H9 (cell line): ENCODE measurements around the gene AKR7A2. TPM values are rescaled to one million over a fixed set of nuclear protein-coding genes. Genes with fewer than 3 reads are reported as not detected.

Source experiments
- DNase-seq: peaks from one replicate; pipeline ENCODE4 v3.0.0-alpha.2; 2017
- H2AFZ ChIP-seq: one replicate; pipeline ENCODE4 v1.6.1; 2013; ENCODE audit warnings: mild to moderate bottlenecking, low read length, control low read depth, moderate library complexity
- H2AK5ac ChIP-seq: 2 replicates; pipeline ENCODE4 v1.6.1; 2013; ENCODE audit warnings: low read length, control low read depth, mixed read lengths; ENCODE audit not compliant: insufficient read length
- H2BK120ac ChIP-seq: one replicate; pipeline ENCODE4 v1.6.1; 2013; ENCODE audit warnings: low read depth, mild to moderate bottlenecking, low read length, control low read depth, inconsistent platforms; ENCODE audit not compliant: poor library complexity, severe bottlenecking
- H2BK12ac ChIP-seq: 2 replicates; pipeline ENCODE4 v1.6.1; 2013; ENCODE audit warnings: low read length, control low read depth, mixed read lengths, low read depth; ENCODE audit not compliant: insufficient read length
- H2BK15ac ChIP-seq: 2 replicates; pipeline ENCODE4 v1.6.1; 2013; ENCODE audit warnings: low read depth, low read length, control low read depth
- H2BK20ac ChIP-seq: one replicate; pipeline ENCODE4 v1.6.1; 2013; ENCODE audit warnings: low read depth, mild to moderate bottlenecking, low read length, control low read depth, inconsistent platforms; ENCODE audit not compliant: poor library complexity, severe bottlenecking
- H2BK5ac ChIP-seq: 2 replicates; pipeline ENCODE4 v1.6.1; 2013; ENCODE audit warnings: low read length, control low read depth, mixed read lengths; ENCODE audit not compliant: insufficient read length
- H3K14ac ChIP-seq: 2 replicates; pipeline ENCODE4 v1.6.1; 2013; ENCODE audit warnings: low read length, control low read depth; ENCODE audit not compliant: insufficient read depth
- H3K18ac ChIP-seq: 2 replicates; pipeline ENCODE4 v1.6.1; 2013; ENCODE audit warnings: low read depth, mild to moderate bottlenecking, mixed read lengths, low read length, control low read depth; ENCODE audit not compliant: insufficient read length
- H3K23ac ChIP-seq: 2 replicates; pipeline ENCODE4 v1.6.1; 2013; ENCODE audit warnings: low read length, control low read depth, mixed read lengths, low read depth; ENCODE audit not compliant: insufficient read length
- H3K23me2 ChIP-seq: 2 replicates; pipeline ENCODE4 v1.6.1; 2013; ENCODE audit warnings: low read depth, mild to moderate bottlenecking, mixed read lengths, low read length, control low read depth; ENCODE audit not compliant: insufficient read length, poor library complexity, severe bottlenecking
- H3K27ac ChIP-seq: 2 replicates; pipeline ENCODE4 v1.5.1; 2013; ENCODE audit warnings: low read length, control low read depth, mixed read lengths, low read depth; ENCODE audit not compliant: insufficient read length
- H3K27me3 ChIP-seq: 2 replicates; pipeline ENCODE4 v1.6.1; 2013; ENCODE audit warnings: low read length, control low read depth, inconsistent platforms; ENCODE audit not compliant: insufficient read depth
- H3K4ac ChIP-seq: 2 replicates; pipeline ENCODE4 v1.6.1; 2013; ENCODE audit warnings: low read depth, mild to moderate bottlenecking, control low read depth, inconsistent platforms, low read length, moderate library complexity
- H3K4me1 ChIP-seq: 2 replicates; pipeline ENCODE4 v1.6.1; 2013; ENCODE audit warnings: low read length, control low read depth, inconsistent platforms; ENCODE audit not compliant: insufficient read depth
- H3K4me2 ChIP-seq: 2 replicates; pipeline ENCODE4 v1.6.1; 2013; ENCODE audit warnings: low read length, control low read depth, mixed read lengths; ENCODE audit not compliant: insufficient read length, insufficient read depth
- H3K56ac ChIP-seq: 2 replicates; pipeline ENCODE4 v1.6.1; 2013; ENCODE audit warnings: low read depth, mild to moderate bottlenecking, mixed read lengths, low read length, control low read depth; ENCODE audit not compliant: insufficient read length
- H3K79me1 ChIP-seq: 2 replicates; pipeline ENCODE4 v1.6.1; 2013; ENCODE audit warnings: low read depth, mild to moderate bottlenecking, moderate library complexity, low read length, control low read depth, inconsistent platforms; ENCODE audit not compliant: insufficient read depth, poor library complexity, severe bottlenecking
- H3K79me2 ChIP-seq: 2 replicates; pipeline ENCODE4 v1.6.1; 2013; ENCODE audit warnings: low read length, control low read depth, inconsistent platforms; ENCODE audit not compliant: insufficient read depth
- H3K9ac ChIP-seq: 2 replicates; pipeline ENCODE4 v1.6.1; 2013; ENCODE audit warnings: low read length, control low read depth, mixed read lengths; ENCODE audit not compliant: insufficient read length; ENCODE audit errors: extremely low read depth
- H3K9me3 ChIP-seq: one replicate; pipeline ENCODE4 v1.6.1; 2013; ENCODE audit warnings: low read depth, low read length, inconsistent platforms; ENCODE audit not compliant: control insufficient read depth
- H3T11ph ChIP-seq: one replicate; pipeline ENCODE4 v1.6.1; 2013; ENCODE audit warnings: mild to moderate bottlenecking, low read length, control low read depth, inconsistent platforms
- H4K20me1 ChIP-seq: one replicate; pipeline ENCODE4 v1.6.1; 2013; ENCODE audit not compliant: control insufficient read depth, insufficient read length, insufficient read depth
- H4K5ac ChIP-seq: 2 replicates; pipeline ENCODE4 v1.6.1; 2013; ENCODE audit warnings: low read depth, mild to moderate bottlenecking, mixed read lengths, low read length, control low read depth; ENCODE audit not compliant: insufficient read length
- H4K8ac ChIP-seq: replicated peaks from 2 replicates; pipeline ENCODE4 v1.6.1; 2013; ENCODE audit warnings: low read length, control low read depth, mixed read lengths, low read depth; ENCODE audit not compliant: insufficient read length
- H4K91ac ChIP-seq: 2 replicates; pipeline ENCODE4 v1.6.1; 2013; ENCODE audit warnings: low read depth, mild to moderate bottlenecking, moderate library complexity, mixed read lengths, low read length, control low read depth; ENCODE audit not compliant: insufficient read length
- H3K27ac Mint-ChIP-seq, 3 experiments: 2 replicates in 2 of 3; 3 replicates in 1 of 3; pipeline ENCODE4 v1.8.0; 2020 to 2021; ENCODE audit warnings: mixed read lengths in 3 of 3, mild to moderate bottlenecking in 1 of 3, moderate library complexity in 1 of 3
- H3K27me3 Mint-ChIP-seq: 2 replicates; pipeline ENCODE4 v1.8.0; 2021; ENCODE audit warnings: low read depth, mild to moderate bottlenecking, moderate library complexity, mixed read lengths
- H3K36me3 Mint-ChIP-seq, 3 experiments: 2 replicates in 2 of 3; 3 replicates in 1 of 3; pipeline ENCODE4 v1.8.0; 2020 to 2021; ENCODE audit warnings: low read depth in 3 of 3, mixed read lengths in 3 of 3; ENCODE audit not compliant: insufficient read depth in 1 of 3
- H3K4me1 Mint-ChIP-seq, 2 experiments: 2 replicates each; pipeline ENCODE4 v1.8.0; 2020; ENCODE audit warnings: mixed read lengths in 2 of 2
- H3K4me3 Mint-ChIP-seq, 2 experiments: 2 replicates in 1 of 2; 3 replicates in 1 of 2; pipeline ENCODE4 v1.8.0; 2020 to 2021; ENCODE audit warnings: mild to moderate bottlenecking in 2 of 2, mixed read lengths in 2 of 2, moderate library complexity in 1 of 2
- H3K9me3 Mint-ChIP-seq, 2 experiments: 2 replicates in 1 of 2; 3 replicates in 1 of 2; pipeline ENCODE4 v1.8.0; 2020; ENCODE audit warnings: mild to moderate bottlenecking in 2 of 2, mixed read lengths in 2 of 2, moderate library complexity in 1 of 2
- CTCF ChIP-seq: fragments of 200-600 bp; sonication (generic); conservative IDR thresholded peaks from 3 replicates; pipeline ENCODE4 v1.8.0; 2021; ENCODE audit warnings: antibody characterized with exemption, mild to moderate bottlenecking
- WGBS: extraction: QIAGEN DNeasy Blood & Tissue Kit; methylation state at CpG from one replicate; pipeline ENCODE4 v1.1.7; 2013; ENCODE audit warnings: missing lambda C conversion rate, low lambda C conversion rate, mixed read lengths; ENCODE audit not compliant: insufficient read length; ENCODE audit errors: extremely low coverage; 5-methylcytosine and 5-hydroxymethylcytosine counted together
- total RNA-seq: library from RNA; stranded (reverse); gene quantifications from 2 replicates; pipeline ENCODE4 v1.2.1, GENCODE V29; 2021

Gene AKR7A2
- total RNA-seq, 1 experiment from 2014 or later: 50.3 TPM

- no peak overlapping the region for H4K8ac ChIP-seq
- H3K23me2 ChIP-seq: no peaks in the 10 kb centered on the region
- no peak overlapping the region for H2BK5ac ChIP-seq
- Mint-ChIP-seq H3K4me3 (no peak overlapping the region; a peak in 1 of 5 replicates), H3K36me3 (peaks cover 22 to 45% (median 39%) of the 10 kb centered on the region in 3 experiments), H3K27ac (peak overlapping the region; percentile 21 to 64 (median 55); a peak in 2 of 7 replicates), H3K27me3 (no peaks in the 10 kb centered on the region), H3K4me1 (peaks cover 34 to 42% of the 10 kb centered on the region in 2 experiments), H3K9me3 (no peaks in the 10 kb centered on the region)
- no peaks in the 10 kb centered on the region for H4K20me1 ChIP-seq
- H3K18ac ChIP-seq: no peak overlapping the region
- H3K9ac ChIP-seq: no peak overlapping the region
- no CpG with 5 or more reads among the region's 13 CpGs for WGBS
- no peak overlapping the region for H2BK20ac ChIP-seq
- no peak overlapping the region for H4K5ac ChIP-seq
- H3K9me3 ChIP-seq: no peaks in the 10 kb centered on the region
- no peak overlapping the region for H2AK5ac ChIP-seq
- no peak for DNase-seq
- H3K4me1 ChIP-seq: 0 out of 2 replicates have a peak, but pooled peaks cover 3% of the 10 kb centered on the region
- no peaks in the 10 kb centered on the region for H3K27me3 ChIP-seq
- no peak overlapping the region for H2BK12ac ChIP-seq
- H3K14ac ChIP-seq: no peak overlapping the region
- H3K79me1 ChIP-seq: peaks cover 4% of the 10 kb centered on the region
- no peak overlapping the region for H3K4ac ChIP-seq
- H3K56ac ChIP-seq: no peak overlapping the region
- no peak for TF ChIP-seq CTCF
- 0 out of 2 replicates have a peak, but pooled peaks cover 1% of the 10 kb centered on the region for H3K79me2 ChIP-seq
- no peak overlapping the region for H3T11ph ChIP-seq
- H2BK120ac ChIP-seq: no peak overlapping the region
- H4K91ac ChIP-seq: no peak overlapping the region
- no peak overlapping the region for H3K23ac ChIP-seq
- no peak overlapping the region for H3K27ac ChIP-seq
- H2AFZ ChIP-seq: no peak overlapping the region
- no peak overlapping the region for H3K4me2 ChIP-seq
- H2BK15ac ChIP-seq: no peak overlapping the region
Measured at GRCh38 chr1:19357299-19357986, 45.5 kb upstream of the AKR7A2 start.
